GM18873 (cell line): ENCODE measurements around the gene RNF222.
"Not testable (repeated sequence)": the region's sequence is repeated elsewhere in the genome, so short reads cannot be mapped to it uniquely, and the experiment has no call there.

Source experiments
- ATAC-seq: cut with Tn5 transposase; IDR thresholded peaks from one replicate; pipeline ENCODE4 v1.9.1; 2021; ENCODE audit warnings: mild to moderate bottlenecking, moderate library complexity, moderate number of reproducible peaks; ENCODE audit not compliant: unreplicated experiment, low FRiP score

The RNF222 gene

DNA sequence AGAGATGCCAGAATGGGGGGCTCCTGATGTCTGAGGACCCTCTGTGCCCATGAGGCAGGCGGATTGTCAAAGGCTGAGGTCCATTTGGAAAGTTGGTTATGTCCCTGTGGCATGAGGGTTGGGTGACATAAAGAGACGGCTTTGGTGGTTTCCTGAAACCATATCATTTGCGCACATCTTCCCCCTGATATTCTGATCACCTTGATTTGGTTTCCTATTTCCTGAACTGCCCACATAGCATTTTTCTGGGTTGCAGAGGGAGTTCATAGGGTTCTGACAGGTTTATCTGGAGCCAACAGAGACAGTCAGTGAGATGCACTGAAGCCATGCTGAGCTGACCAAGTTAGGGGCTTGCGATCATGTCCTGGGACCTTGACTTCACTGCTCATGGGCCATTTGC lies 15.7 kb upstream of the RNF222 start:
- ATAC-seq = no peak

DNA sequence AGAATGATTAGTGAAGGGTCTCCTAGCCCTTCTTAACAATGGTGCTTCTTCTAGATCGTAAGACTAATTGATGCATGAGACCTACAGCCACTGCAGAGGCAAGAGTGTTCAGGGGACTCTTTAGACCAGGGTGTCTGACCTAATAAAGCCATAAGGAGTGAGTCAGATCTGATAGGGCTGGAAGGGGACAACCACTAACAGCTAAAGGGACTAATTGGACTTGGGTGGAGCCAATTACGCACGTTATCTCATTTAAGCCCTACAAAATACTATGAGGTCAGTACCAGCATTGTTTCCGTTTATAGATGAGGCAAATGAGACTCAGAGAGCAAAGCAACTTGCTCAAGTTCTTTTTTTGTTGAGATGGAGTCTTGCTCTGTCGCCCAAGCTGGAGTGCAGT lies 14.5 kb upstream of the RNF222 start:
- no peak for ATAC-seq

DNA sequence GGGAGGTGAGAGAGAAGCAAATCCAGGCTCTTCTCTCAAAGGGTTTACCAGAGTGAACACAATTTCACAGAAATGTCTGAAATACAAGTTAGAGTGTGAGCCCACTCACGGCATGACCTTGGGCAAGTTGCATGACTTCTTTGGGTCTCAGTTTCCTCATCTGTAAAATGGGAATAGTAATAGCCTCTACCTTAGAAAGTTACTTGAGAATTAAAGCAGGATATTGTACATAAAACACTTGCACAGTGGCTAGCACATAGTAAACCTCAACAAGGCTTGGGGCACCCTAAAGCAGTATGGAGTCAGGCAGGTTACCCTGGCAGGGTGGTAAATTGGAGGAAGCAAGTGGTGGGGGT lies 13.2 kb upstream of the RNF222 start:
- ATAC-seq = no peak

DNA sequence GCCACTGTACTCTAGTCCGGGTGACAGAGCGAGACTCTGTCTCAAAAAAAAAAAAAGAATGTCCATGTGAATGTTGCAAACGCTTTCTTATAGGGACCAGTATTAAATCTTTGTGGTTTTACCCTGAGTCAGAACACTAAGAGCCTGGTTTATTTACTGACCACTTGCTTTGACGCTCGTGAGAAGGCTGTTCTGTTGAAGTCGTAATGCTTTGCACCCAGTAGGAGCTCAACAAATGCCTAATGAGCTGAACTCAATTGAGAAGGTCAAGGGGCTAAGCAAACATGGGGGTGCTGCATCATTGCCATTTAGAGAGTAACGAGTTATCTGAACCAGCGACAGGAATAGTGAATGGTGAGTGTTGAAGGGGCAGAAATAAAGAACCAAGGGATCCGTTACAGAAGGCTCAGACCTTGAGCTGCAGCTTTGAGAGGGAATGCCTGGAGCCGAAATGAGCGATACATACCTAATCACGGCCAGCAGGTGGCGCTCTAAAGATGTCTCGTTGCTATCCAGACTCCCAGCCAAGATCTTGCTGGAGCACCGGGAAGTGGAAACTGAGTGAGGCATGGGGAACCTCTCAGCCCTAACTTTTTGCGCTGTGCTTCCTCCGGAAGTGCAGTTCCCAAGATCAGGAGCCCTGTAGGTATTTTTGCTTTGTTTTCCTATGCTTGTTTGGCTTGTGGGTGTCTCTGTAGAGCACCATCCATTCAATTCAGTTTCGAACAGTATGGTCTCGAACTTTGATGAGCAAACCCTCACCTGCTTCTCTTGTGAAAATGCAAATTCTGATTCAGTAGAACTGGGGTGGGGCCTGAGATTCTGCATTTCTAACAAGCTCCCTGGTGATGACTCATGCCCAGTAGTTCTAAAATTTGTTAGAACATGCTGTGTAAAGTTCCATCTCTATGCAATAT lies 12.6 kb upstream of the RNF222 start:
- no peak for ATAC-seq

DNA sequence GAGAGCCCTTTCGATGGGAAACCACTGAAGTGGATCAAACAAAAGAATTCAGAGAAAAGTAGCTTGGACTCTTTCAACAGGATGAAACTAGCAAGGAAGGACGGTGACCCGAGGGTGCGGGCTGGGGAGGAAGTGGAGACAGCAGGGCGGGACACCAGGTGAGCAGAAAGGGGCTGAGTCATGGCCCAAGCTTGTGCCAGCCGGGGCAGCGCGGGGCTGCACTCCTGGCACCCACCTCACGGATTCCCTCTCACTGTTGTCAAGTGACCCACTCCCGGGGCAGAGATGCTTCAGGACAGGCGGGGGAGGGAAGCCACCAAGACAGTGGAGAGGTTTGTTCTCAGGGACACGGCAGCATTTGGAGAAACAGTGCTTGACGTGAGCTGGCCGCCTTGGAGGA lies 10.7 kb upstream of the RNF222 start:
- ATAC-seq = no peak

DNA sequence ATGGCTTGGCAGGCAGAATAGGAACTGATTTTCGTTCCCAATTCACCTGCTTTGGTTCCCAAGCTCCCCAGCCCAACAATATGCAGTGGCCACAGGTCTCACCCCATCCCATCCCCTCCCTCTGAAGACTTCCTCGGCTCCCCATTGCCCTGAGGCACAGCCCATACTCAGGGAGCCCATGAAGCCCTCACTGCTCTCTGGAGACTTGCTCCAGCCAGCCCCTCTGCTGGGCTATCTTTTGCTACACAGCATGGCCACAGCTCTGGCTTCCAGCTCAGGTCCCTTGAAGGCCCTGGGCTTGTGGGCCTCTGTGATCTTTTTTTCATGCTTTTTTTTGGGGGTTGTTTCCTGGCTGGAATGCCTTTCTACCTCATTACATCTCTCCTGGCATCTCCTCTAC lies 8.5 kb upstream of the RNF222 start:
- ATAC-seq = no peak

DNA sequence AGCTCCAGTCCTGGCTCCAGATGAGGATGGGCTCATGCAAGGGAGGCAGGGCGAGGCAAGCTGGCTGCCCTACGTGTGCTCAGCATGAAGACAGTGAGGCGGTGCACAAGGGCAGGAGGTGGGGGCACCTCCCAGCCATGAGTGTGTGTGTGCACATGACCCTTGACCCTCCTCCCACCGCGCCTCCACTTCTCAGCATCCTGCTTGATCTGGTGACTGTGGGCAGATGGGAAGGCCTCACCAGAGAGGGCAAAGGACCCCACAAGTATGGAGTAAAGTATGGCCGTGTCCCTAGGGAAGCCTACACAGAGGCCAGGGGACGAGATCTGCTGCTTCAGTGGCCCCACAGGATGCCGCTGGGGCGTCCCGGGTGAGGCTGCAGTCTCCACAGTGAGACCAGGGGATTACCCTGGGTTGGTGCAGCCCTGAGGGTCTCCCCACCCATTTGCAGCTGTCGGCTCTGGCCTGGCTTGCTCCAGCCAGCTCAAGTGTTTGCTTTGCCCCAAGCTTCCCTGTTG lies 7.9 kb upstream of the RNF222 start:
- no peak for ATAC-seq

DNA sequence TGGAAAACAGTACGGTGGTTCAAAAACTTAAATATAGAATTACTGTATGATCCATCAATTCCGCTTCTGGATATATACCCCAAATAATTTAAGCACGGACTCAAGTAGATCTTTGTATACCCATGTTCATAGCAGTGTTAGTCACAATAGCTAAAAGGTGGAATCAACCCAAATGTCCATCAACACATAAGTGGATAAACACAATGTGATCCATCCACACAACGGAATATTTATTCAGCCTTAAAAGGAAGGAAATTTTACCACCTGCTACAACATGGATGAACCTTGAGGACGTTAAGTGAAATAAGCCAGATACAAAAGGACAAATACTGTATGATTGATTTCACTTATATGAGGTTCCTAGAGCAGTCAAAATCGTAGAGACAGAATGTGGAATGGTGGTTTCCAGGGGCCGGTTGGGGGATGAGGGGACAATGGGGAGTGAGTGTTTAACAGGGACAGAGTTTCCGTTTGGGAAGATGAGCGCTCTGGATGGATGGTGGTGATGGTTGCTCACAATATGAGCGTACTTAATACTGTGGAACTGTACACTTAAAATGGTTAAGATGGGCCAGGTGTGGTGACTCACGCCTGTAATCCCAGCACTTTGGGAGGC lies 5.4 kb upstream of the RNF222 start:
- ATAC-seq = no peak

DNA sequence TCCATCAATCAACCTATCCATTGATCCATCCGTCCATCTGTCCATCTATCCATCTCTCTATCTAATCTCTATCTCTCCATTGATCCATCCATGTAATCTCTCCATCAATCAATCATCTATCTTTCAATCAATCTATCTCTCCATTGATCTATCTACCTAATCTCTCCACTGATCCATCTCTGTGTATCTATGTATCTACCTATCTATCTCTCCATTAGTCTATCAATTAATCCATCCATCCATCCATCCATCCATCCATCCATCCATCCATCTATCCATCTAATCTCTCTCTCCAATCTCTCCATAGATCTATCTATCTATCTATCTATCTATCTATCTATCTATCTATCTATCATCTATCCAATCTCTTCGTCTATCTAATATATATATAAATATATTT lies 3.5 kb upstream of the RNF222 start:
- no peak for ATAC-seq

DNA sequence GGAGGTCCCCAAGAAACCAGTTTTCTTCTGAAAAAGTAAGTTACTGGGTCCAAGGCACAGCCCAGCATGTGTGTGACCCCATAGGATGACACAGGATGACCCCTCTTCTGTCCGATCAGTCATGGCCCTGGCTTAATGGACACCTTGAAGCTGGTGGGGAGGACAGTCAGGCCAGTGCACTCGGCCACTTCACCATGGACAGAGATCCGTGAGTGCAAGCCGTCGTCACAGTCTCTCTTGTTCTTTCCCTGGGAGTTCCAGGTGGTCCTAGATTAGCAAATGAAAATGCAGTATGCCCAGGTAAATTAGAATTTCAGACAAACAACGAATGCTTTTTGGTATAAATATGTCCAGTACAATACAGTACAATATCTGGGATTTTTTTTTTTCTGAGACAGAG lies 1.4 kb upstream of the RNF222 start:
- no peak for ATAC-seq

DNA sequence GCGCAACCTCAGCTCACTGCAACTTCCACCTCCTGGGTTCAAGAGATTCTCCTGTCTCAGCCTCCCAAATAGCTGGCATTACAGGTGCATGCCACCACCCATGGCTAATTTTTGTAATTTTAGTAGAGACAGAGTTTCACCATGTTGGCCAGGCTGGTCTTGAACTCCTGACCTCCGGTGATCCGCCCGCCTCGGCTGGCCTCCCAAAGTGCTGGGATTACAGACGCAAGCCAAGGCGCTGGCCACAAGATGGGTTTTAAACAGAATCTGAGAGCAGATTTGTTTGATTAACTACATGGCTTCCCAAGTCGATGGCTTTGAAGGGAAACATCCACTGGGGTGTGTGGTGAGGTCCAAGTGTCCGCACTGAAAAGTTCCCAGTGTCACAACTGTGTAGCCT lies 3.1 kb downstream of the RNF222 start:
- not testable (repeated sequence) for ATAC-seq

DNA sequence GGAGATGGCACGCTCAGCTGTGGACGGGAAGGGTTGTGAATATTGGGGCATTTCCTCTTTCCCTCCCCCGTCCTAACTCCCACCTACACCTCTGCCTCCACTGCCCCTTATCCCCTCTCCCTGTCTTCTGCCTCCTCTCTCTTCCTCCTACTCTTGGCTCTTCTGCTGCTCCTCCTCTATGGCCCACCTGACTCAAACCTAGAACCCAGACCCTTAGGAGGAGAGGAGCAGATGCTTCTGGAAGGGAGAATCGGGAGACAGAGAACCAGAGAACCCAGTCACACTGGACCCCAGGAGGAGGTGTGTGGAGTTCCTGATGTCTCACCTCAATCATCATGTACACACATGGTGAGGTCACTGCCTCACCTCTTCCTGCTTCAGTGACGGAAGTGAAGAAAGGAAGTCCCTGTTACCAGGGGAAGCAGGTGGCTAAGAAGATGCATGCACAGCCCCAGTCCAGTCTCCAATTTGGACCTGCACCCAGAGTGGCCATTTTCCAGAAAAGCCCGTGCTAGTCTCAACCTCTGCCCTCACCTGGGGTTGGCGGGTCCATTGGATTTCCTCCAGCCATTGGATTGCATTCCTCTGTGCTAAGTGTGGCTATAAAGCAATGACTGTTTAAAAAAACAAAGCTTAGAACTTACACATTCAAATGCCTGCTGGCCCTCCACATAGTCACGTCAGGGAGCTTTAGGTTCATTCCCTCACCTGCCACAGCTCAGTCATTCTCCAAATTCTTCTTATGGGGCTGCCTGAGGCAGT lies 4.0 kb downstream of the RNF222 start:
- ATAC-seq = no peak

DNA sequence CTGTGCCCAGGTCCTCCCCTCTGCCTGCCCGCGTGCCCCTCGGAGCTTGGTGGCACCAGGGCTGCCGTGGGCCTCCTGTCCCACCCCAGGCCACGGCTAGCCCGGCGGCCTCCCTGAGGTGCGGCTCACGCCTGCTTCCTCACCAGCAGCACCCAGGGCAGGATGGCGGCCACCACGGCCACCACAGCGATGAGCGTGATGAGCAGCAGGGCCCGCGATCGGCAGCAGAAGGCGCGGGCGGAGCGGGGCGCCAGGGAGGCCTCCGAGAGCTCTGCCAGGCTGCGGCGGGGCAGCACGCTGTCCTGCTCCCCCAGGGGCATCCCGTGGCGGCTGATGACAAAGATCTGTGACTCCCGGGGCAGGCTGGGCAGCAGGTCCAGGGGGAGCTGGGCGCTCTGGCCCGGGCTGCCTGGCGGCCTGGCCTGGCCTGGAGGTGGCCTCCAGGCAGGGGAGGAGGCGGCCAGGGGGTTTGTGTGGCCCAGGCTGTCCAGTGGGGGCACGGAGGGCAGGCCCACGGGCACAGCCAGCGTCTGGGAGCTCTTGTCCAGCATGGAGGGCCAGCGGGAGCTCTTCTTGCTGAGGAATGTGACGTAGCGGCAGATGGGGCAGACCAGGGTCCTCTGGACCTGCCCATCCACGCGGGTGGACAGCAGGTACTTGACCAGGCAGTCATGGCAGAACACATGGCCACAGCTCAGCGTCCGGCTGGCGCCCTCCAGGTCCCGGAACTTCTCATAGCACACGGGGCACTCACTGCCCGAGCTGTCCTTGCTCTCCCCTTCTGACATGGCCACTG lies 4.8 kb downstream of the RNF222 start:
- ATAC-seq = no peak

DNA sequence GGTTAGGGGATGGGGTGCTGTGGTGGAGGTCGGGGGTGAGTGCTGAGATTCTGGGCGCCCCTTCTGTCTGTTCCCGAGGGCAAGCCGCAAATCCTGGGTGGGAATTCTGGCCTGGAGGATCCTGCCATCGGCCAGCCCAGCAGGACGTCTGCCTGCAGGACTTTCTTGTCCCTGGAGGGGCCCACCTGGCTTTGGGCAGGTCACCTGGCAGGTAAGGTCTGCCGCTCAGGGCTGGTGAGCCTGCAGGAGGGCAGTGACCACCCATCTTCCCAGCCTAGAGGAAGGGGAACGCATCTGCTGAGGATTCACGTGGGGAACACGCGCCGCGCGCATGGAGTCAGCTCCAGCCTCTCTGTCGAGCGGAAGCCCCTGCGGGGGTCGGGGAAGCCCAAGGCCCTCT lies 5.4 kb downstream of the RNF222 start:
- ATAC-seq = no peak

DNA sequence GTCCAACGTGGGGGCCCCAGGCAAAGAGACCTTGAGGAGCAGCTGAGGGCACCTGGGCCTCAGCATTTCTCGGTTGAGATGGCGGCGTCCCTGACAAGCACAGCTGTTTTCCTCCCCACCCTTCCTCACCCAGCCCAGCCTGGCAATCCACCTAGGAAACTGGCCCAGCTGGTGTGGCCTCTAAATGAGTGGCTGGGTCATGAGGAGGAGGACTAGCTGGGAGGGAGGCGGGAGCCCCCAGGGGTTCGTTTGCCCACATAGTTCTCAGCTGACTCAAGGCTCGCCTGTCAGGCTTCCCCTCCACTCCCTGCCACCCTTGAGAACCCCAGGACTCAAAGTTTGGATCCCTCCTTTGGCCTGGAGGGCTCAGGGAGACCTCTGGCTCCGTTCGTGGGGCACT lies 5.9 kb downstream of the RNF222 start:
- no peak for ATAC-seq

DNA sequence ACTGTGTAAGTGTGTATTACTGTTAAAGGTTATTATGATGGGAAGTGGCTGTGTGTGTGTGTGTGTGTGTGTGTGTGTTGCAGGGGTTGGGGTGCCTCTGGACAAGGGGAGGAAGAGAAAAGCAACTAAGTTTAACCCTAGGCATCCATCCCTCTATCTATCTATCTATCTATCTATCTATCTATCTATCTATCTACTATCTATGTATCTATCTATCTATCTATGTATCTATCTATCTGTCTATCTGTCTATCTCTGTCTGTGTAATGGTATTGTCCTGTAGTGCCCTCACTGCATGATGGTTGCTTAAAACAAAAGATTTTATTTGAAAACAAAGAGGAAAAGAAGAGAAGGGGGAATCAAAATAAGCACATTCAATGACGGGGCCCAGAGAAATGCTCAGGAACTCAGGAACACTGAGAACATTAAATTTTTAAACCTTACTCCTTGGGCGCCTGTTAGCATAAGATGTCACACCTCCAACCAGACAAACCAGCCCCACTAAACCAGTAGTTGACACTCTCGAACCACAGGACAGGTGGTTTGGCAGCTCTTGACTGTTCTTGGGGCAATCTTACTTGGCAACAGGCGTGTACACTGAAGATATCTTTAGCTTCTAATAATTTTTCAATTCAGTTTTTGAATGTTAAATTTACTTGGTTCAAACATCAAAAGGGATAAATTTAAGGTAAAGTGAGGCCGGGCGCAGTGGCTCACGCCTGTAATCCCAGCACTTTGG lies 9.5 kb downstream of the RNF222 start:
- ATAC-seq = no peak

DNA sequence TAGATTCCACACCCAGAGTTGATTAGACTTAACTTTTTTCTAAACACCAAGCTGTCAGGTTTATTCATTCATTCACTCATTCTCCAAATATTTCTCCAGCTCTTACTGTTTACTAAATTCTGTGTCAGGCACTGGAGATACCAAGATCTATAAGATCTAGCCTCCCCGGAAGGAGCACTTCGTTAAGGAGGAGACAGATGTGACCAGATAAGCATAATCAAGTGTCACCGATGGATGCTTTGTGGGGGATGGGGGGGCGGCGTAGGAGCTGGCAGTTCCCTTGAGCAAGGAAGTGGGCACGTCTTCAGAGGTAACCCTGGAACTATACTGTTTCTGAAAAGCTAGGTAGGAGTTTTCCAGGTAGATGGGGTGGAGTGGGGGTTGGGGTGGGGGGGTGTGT lies 10.8 kb downstream of the RNF222 start:
- ATAC-seq = no peak

DNA sequence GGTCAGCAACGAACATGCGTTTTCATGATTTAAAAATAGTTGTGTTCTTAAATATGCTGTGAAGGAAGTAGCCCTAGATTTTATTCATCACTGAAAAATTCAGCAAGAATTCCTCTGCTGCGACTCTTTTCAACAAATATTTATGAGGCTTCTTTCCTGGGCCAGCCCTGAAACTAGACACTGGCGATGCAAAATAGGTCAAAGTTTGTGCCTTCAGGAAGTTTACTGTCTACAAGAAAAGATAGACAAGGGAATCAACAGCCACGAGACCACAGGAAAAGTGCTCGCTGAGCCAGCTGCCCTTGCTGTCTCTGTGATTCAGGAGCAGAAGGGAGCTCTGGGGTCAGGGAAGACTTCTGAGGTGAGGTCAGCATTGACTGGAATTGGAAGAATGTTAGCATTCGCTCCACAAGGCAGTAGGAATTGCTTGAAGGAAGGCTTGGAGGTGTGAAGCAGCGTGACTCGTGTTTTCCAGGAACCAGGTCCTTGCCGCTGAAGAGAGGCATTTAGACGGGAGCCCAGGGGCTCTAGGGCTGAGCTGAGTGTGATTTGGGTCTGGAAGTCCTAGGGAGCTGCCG lies 12.7 kb downstream of the RNF222 start:
- ATAC-seq = no peak

DNA sequence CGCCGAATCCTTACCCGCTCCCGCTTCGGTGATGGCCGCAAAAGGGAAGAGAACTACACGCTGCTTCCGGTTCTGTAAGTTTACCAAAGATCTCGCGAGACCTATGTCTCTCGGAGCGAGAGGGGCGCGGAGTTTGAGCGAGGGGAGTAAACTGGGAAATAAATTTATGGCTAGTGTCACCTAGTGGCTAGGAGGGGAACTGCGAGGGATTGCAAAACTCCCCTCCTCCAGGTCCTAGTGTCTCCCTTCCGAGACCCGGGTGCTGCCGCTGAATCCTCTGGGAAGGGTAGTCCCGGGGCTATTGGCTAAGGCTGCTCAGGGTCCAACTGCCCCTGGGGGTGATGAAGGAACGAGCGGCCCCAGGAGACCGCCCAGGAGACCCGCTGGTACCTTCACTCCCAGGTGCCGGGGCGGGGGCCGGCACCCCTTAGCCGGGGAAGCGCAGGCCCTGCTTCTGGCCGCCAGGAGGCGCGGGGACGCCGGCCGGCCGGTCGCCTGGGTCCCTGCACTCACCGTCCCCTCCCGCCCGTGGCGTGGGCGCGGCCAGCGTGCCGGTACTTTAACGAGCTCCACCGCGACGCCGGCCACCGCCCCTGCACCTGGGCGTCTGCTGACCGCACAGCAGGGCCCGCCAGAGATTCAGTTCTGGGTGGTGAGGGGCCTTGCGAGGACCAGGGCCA lies 14.3 kb downstream of the RNF222 start, which contains the start of gene RPL26:
TSS of gene RPL26 (minus strand) at position 51 of the 680 bp plus-strand sequence. CDS start 883 bp downstream, outside the sequence.
- ATAC-seq = peak; percentile 87
